GM23248 (cell line): ENCODE data around the gene MGAT4B.

ENCODE experiments used
- EZH2 ChIP-seq: fragments of 200-600 bp; sonication (generic); IDR thresholded peaks from 2 replicates; pipeline ENCODE4 v1.6.1; 2018; ENCODE audit warnings: antibody characterized with exemption, mild to moderate bottlenecking; ENCODE audit not compliant: insufficient read depth, poor library complexity, severe bottlenecking
- EZH2phosphoT487 ChIP-seq: fragments of 200-600 bp; sonication (generic); IDR thresholded peaks from 2 replicates; pipeline ENCODE4 v1.6.1; 2018; ENCODE audit warnings: antibody characterized with exemption, moderate library complexity, mild to moderate bottlenecking, low read depth; ENCODE audit not compliant: insufficient read depth

- TF ChIP-seq EZH2 (no peak), EZH2phosphoT487 (no peak)
These were observed 30.7 kb upstream of the MGAT4B start for GRCh38 chr5:179837076-179838011.
